Activated T-cell treated with anti-CD3 and anti-CD28 coated beads, Interleukin-2, amount 50 U/mL, for 1 hour (primary cell): Measurements from ENCODE around the gene HPCAL1.

Experiments
- DNase-seq: peaks from one replicate; pipeline ENCODE4 v3.0.0-alpha.2; 2020

Gene HPCAL1

GRCh38 chr2:10410001-10410822 is 107.5 kb downstream of the HPCAL1 start:
- DNase-seq, result no peak

GRCh38 chr2:10410823-10411437 is 108.2 kb downstream of the HPCAL1 start:
- no peak for DNase-seq

DNA sequence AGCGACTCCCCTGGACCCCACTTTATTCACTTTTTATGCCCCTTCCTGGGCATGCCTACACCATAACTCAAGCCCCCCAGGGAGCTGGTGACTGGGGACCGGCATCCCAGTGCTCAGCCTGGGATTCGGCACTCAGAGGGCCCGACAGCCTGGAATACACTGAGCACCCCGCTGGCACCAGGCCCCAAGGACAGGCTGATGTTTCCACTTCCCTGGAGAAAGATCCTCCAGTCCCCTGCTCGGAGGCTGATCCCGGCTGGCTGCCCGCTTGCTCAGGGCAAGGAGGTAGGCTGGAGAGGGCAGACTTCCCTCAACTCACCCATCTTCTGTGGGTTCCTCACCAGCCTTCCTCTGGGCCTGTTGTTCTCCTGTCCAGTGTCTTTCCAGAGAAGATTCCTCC is 108.9 kb downstream of the HPCAL1 start:
- no peak for DNase-seq

DNA sequence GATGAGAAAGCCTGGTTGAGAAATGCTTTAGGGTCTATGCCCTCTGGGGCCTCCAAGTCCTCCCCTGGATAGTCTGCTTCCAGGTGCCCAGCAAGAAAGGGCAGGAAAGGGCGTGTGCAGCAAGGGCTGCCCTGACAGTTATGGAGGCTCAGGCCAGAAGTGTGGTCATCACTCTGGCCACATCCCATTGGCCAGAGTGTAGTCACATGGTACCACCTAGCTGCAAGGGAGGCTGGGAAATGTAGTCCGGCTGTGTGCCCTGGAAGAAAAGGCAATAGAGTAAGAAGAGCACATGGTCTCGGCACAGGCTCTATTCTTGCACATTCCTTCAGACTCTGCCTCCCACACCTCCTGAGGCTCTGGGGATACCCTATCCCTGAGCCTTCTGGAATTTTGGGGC is 109.7 kb downstream of the HPCAL1 start:
- no peak for DNase-seq

GRCh38 chr2:10413503-10413902 is 110.8 kb downstream of the HPCAL1 start:
- DNase-seq, result no peak

- DNase-seq, result no peak
Observed at GRCh38 chr2:10413991-10414451, 111.3 kb downstream of the HPCAL1 start.

- no peak for DNase-seq
Observed at GRCh38 chr2:10414591-10414990, 111.9 kb downstream of the HPCAL1 start.

DNA sequence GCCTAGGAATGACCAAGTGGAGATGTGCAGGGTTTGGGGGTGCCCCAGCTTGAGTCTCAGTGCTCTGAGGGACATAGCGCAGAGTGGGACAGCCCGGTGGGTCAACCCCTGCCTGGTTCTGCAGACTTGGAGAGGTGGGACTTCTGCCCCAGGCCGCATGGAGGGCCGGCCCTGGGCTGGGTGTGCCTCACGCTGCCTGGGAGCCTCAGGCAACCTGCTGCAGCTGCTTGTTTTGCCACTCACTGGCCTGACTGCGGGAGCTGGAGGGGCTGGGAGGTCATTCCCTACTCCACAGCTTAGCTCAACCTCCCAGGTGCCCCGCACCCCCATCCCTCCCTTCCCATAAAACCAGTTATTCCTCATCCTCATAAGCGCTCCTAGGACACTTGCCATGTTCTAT is 112.3 kb downstream of the HPCAL1 start:
- DNase-seq, result no peak

DNA sequence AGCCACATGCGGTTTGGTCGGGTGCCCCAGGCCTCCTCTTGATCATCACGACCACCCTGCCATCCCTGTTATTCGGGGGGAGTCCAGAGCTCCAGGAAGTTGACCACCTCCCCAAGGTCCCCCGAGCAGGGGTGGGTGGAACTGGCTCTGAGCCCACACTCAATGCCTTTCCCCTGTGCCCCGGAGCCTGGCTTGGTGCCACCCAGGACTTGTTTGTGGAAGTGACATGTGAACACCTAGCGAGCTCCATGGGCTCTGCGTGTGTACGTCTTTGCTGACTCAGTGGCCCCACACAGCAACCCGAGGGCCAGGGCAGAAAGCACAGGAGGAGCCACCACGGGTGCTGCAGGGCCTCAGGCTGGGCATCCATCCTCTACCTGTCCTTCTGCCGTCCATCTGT is 112.9 kb downstream of the HPCAL1 start:
- DNase-seq, result no peak

GRCh38 chr2:10417551-10418335 is 115.0 kb downstream of the HPCAL1 start:
- DNase-seq, result no peak

DNA sequence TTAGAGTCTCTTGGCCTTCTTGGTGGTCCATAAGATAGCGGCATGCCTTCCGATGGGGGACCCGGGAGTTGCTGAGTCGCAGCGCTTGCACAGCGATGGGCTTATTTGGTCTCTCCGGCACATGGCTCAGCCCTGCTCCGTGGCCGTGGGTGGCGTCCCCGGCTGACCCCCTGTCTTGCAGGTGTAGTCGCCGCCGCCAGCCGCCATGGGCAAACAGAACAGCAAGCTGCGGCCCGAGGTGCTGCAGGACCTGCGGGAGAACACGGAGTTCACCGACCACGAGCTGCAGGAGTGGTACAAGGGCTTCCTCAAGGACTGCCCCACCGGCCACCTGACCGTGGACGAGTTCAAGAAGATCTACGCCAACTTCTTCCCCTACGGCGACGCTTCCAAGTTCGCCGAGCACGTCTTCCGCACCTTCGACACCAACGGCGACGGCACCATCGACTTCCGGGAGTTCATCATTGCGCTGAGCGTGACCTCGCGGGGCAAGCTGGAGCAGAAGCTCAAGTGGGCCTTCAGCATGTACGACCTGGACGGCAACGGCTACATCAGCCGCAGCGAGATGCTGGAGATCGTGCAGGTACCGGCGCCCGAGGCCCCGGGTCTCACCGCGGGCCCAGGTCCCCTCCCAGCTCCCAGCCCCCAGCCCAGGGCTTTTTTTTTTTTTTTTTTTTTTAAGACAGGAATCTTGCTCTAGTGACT is 117.0 kb downstream of the HPCAL1 start:
- DNase-seq, result no peak

DNA sequence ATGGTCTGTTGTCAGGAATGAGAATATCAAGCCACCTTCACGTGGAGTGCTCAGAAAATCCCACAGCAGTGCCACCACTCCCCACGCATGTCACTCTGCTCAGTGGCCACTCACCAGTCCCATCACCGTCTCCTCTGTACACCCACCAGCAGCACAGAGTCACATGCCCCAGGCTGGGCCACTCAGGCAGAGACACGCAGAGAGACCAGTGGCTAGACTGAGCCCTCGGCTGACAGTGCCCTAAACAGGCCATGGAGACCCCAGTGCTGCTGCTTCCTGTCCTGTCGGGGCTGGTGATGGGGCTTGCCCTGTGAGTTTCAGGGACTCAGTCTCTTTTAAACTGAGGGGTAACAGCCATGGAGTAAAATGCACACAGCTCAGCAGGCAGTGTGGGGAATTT is 119.5 kb downstream of the HPCAL1 start:
- no peak for DNase-seq

DNA sequence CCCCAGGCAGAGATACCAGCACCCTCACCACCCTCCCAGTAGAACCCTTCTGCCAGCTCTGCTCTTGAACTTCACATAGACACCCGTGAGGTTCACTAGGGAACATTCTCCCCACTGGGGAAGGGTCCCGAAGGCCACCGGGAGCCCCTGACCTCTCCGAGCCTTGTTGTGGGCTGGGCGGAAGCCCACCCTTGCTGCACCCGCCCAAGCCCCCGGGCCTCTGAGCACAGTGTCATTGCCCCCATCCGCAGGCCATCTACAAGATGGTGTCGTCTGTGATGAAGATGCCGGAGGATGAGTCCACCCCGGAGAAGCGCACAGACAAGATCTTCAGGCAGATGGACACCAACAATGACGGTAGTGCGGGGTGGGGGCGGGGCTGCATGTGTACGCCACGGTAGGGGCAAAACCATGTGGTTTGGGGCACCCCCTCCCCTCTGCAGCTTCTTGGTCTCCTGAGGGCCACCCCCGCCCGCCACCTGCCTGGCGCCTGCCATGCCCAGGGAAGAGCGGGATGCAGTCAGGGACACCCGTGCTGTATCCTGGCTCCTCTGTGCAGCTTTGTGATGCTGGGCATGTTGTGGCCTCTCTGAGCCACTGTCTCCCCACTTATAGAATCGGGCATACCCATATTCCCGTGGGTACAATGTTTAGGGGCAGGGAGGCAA is 120.2 kb downstream of the HPCAL1 start:
- DNase-seq, result no peak

DNA sequence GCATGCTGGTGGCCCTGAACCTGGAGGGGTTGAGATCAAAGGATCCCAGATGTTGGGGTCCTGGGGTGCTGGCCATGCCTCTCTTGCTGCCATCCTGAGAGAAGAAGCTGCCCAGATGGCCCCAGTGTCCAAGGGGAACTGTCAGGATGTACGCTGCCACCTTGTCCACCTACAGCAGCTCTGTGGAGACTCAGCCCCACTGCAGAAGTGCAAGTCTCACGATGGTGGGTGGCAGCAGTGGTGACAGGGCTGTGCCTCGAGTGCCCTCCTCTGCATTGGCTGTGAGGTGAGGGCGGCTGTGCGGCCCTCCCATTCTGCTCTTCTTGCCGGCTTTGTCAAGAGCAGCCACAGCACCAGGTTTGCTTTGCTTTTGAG is 120.7 kb downstream of the HPCAL1 start:
- no peak for DNase-seq

DNA sequence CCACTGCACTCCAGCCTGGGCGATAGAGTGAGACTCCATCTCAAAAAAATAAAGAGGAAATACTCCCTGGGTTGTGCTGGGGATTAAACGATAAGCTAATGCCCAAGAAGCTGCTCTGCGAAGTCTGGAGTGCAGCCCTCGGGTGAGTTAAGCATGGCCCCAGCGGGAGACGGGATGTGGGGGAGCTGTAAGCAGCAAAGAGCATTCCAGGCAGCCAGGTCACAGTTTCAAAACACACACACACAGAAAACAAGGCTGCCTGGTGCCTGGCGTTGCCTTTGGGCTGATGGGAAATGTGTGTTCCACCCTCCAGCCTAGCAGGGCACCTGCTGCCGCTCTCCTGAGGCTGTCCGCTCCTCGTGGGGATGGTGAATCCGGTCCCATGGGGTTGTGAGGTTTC is 121.3 kb downstream of the HPCAL1 start:
- no peak for DNase-seq

DNA sequence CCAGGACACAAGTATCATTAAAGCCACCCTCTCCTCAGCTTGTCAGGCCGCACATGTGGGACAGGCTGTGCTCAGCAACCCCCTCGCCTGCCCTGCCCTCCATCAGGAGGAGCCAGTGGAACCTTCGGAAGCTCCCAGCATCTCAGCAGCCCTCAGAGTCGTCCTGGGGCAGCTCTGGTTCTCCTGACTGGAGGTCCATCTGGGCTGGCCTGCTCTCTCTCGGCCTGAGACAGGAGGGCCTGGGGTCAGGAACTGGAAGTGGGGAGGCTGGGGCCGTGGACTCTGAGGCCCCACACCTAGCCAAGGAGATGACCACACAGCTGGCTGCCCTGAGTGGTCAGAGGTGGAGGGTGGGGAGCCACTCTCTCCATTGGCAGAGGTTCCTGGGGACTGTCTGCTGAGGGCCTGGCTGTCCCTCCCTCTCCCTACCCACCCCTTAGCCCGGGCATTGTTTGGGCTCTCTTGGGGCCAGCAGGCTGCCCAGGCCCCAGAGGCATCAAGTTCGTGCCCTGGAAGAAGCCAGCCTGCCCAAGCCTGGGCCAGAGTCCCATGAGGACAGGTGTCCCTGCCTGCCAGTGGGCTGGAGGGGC is 122.3 kb downstream of the HPCAL1 start:
- no peak for DNase-seq

DNA sequence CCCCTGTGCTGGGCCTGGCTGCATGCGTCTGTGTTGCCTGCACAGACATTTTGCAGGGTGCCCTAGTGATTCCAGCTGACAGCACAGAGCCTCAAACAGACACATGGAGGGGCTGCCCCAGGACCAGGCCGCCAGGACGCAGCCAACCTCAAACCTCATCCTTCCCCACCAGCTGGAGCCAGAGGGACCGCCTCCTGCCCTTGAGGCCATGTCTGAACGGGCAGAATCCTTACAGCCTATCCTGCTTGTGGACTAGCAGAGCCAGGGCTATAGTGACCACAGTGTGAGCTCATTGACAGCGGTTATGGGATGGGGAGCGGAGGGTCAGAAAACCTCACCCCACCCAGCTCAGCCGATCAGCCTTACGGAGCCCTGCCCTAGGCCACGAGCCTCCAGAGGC is 123.0 kb downstream of the HPCAL1 start:
- no peak for DNase-seq

GRCh38 chr2:10426726-10427617 is 124.3 kb downstream of the HPCAL1 start:
- no peak for DNase-seq

DNA sequence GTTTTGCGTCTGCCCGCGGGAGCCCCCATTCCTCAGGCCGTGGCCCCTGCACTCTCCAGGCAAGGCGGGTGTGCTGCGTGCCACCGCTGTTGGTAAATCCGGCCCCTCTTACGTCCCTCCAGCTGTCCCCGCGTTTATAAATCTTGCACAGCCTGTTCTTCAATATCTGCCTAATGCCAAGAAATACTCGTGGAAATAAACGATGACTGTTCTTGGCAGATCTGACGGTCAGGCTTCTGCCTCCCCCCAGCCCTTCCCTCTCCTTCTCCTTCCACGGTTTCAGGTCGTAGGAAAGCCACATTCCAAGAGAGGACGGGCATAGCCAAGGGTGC is 124.9 kb downstream of the HPCAL1 start:
- DNase-seq, result no peak

DNA sequence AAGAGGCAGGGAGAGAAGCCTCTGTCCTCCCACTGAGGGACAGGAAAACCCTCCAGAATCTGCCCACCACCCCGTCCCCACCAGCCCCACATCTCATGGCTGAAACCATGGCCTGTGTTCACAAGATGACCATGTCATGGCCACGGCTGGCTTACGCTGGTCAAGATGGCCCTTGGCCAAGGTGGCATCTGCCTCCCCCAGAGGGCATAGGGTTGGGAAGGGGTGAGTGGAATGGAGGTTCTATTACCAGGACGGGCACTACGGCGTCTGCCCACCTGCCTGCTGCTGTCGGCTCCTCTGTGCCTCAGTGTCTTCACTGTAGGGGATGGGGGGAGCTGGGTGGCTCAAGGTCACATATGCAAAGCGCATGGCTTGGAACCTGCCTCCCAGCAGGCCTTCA is 125.7 kb downstream of the HPCAL1 start:
- no peak for DNase-seq

DNA sequence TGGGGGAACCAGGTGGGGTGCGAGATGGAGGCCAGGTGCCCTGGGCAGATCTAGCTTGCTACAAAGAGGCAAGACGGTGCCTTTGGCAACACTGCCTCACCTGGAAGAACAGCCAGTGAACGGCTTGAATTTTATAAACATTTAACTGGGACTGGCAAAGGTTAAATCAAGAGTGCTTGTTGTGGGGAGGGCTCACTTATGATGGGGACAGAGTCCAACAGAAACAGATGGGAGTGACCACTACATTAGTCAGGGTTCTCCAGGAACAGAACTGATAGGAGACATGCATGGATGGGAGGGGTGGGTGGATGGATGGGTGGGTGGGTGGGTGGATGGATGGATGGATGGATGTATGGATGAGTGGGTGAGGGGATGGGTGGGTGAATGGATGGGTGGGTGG is 126.2 kb downstream of the HPCAL1 start:
- DNase-seq, result no peak
